Measurements from ENCODE around the gene RERG.

The RERG gene

GRCh38 chr12:15253990-15254389 is 32.8 kb upstream of the RERG start:
- no peak for DNase-seq (ENCODE audit: low read depth in 2 of 2)
- no peak overlapping the region for H3K4me3 ChIP-seq (replicated peaks in 1 of 2; ENCODE audit: low read depth in 2 of 2, low read length in 2 of 2)

GRCh38 chr12:15244926-15245325 is 23.7 kb upstream of the RERG start:
- DNase-seq (ENCODE audit: low read depth in 2 of 2) = no peak
- no peak for TF ChIP-seq CTCF (IDR thresholded peaks at IDR 0.05; ENCODE audit: low read depth, low read length)
- no peak overlapping the region for H3K4me3 ChIP-seq (replicated peaks in 1 of 2; ENCODE audit: low read depth in 2 of 2, low read length in 2 of 2)

More at GRCh38 chr12:15253990-15254389, 32.8 kb upstream of the RERG start:
- TF ChIP-seq CTCF (IDR thresholded peaks at IDR 0.05; ENCODE audit: low read depth, low read length) = no peak

GRCh38 chr12:15244341-15244740 is 23.1 kb upstream of the RERG start:
- DNase-seq (ENCODE audit: low read depth in 2 of 2) = no peak
- no peak overlapping the region for H3K4me3 ChIP-seq (replicated peaks in 1 of 2; ENCODE audit: low read depth in 2 of 2, low read length in 2 of 2)
- no peak for TF ChIP-seq CTCF (IDR thresholded peaks at IDR 0.05; ENCODE audit: low read depth, low read length)

GRCh38 chr12:15243102-15243501 is 21.9 kb upstream of the RERG start:
- TF ChIP-seq CTCF (IDR thresholded peaks at IDR 0.05; ENCODE audit: low read depth, low read length) = no peak
- no peak overlapping the region for H3K4me3 ChIP-seq (replicated peaks in 1 of 2; ENCODE audit: low read depth in 2 of 2, low read length in 2 of 2)
- no peak for DNase-seq (ENCODE audit: low read depth in 2 of 2)

- no peak for DNase-seq (ENCODE audit: low read depth in 2 of 2)
- no peak for TF ChIP-seq CTCF (IDR thresholded peaks at IDR 0.05; ENCODE audit: low read depth, low read length)
- no peak overlapping the region for H3K4me3 ChIP-seq (replicated peaks in 1 of 2; ENCODE audit: low read depth in 2 of 2, low read length in 2 of 2)
These were observed 19.7 kb upstream of the RERG start for GRCh38 chr12:15240898-15241297.

- no peak for TF ChIP-seq CTCF (IDR thresholded peaks at IDR 0.05; ENCODE audit: low read depth, low read length)
- no peak overlapping the region for H3K4me3 ChIP-seq (replicated peaks in 1 of 2; ENCODE audit: low read depth in 2 of 2, low read length in 2 of 2)
- no peak for DNase-seq (ENCODE audit: low read depth in 2 of 2)
These were observed 13.3 kb upstream of the RERG start for GRCh38 chr12:15234508-15234907.

- no peak for TF ChIP-seq CTCF (IDR thresholded peaks at IDR 0.05; ENCODE audit: low read depth, low read length)
- DNase-seq (ENCODE audit: low read depth in 2 of 2) = no peak
- H3K4me3 ChIP-seq (replicated peaks in 1 of 2; ENCODE audit: low read depth in 2 of 2, low read length in 2 of 2) = no peak overlapping the region
These were observed 12.8 kb upstream of the RERG start for GRCh38 chr12:15234011-15234410.
